Stomach smooth muscle (tissue), 2 donors: ENCODE data around the gene CEACAM1.
"Not testable (repeated sequence)": the region's sequence is repeated elsewhere in the genome, so short reads cannot be mapped to it uniquely, and the experiment has no call there.

Experiments used
- H3K27ac ChIP-seq: one replicate; pipeline ENCODE4 v1.7.0; 2013; ENCODE audit warnings: mild to moderate bottlenecking, low read length, inconsistent platforms
- H3K27me3 ChIP-seq, 2 donors: one replicate each; pipeline ENCODE4 v1.7.0; 2013; ENCODE audit warnings: low read length in 2 of 2; ENCODE audit not compliant: insufficient read depth in 2 of 2, control insufficient read depth in 1 of 2
- H3K36me3 ChIP-seq, 2 donors: one replicate each; pipeline ENCODE4 v1.7.0; 2013; ENCODE audit warnings: low read length in 2 of 2; ENCODE audit not compliant: control insufficient read depth in 2 of 2, insufficient read depth in 2 of 2
- H3K4me1 ChIP-seq: one replicate; pipeline ENCODE4 v1.7.0; 2013; ENCODE audit warnings: low read length; ENCODE audit not compliant: control insufficient read depth, insufficient read depth
- H3K4me3 ChIP-seq, 2 donors: one replicate each; pipeline ENCODE4 v1.7.0; 2013; ENCODE audit warnings: low read length in 2 of 2
- H3K9ac ChIP-seq, 2 donors: one replicate each; pipeline ENCODE4 v1.7.0; 2013; ENCODE audit warnings: low read length in 2 of 2, mild to moderate bottlenecking in 1 of 2
- H3K9me3 ChIP-seq, 2 donors: one replicate each; pipeline ENCODE4 v1.7.0; 2013; ENCODE audit warnings: low read length in 2 of 2; ENCODE audit not compliant: control insufficient read depth in 2 of 2
- donor health status: healthy.
- donor health status: Pancreatic carcinoma.

CEACAM1 gene

DNA sequence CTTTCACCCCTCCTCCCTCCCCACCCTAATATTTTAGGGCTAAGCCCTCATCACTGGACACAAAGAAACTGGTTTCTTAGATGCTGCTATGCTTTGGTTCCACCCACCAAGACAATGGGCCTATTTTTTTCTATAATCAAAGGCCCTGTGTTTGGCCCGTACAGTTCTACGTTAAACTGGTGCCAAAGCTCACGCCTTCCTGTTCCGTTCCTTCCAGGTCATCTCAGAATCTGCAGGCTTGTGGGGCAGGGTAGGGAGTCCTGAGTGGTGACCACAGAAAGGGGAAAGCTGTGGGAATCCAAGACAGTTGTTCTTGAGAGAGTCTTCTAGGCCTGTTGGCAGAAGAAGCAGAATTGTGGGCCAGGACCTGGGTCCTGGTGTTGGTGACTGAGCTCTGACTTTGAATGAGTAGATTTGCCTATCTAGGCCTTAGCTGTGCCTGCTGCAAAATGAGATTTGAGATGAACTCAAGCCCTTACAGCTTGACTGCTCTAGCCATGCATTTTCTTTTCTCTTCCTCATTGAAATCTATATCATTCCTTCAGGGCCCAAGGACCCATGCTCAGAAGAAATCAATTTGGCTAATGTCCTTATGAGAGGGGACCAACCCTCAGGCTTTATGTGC, 66.5 kb downstream of the CEACAM1 start:
- H3K9me3 ChIP-seq, result no peaks in the 10 kb centered on the region
- H3K36me3 ChIP-seq, result no peaks in the 10 kb centered on the region
- no peaks in the 10 kb centered on the region for H3K4me1 ChIP-seq
- H3K4me3 ChIP-seq, result no peak overlapping the region
- H3K27ac ChIP-seq, result no peak overlapping the region
- no peak overlapping the region for H3K9ac ChIP-seq
- H3K27me3 ChIP-seq, result no peaks in the 10 kb centered on the region

GRCh38 chr19:42461231-42461630, 67.0 kb downstream of the CEACAM1 start:
- H3K27ac ChIP-seq, H3K27me3 ChIP-seq, H3K4me1 ChIP-seq, H3K36me3 ChIP-seq, H3K4me3 ChIP-seq, H3K9ac ChIP-seq, H3K9me3 ChIP-seq: not testable (repeated sequence)

GRCh38 chr19:42459926-42460325, 68.4 kb downstream of the CEACAM1 start:
- H3K36me3 ChIP-seq, result no peaks in the 10 kb centered on the region
- no peaks in the 10 kb centered on the region for H3K4me1 ChIP-seq
- H3K27ac ChIP-seq, result no peak overlapping the region
- no peak overlapping the region for H3K9ac ChIP-seq
- no peaks in the 10 kb centered on the region for H3K9me3 ChIP-seq
- no peak overlapping the region for H3K4me3 ChIP-seq
- no peaks in the 10 kb centered on the region for H3K27me3 ChIP-seq
